DMS114 treated with DMSO at 0.1 percent for 48 hours (cell line): ENCODE results near the gene PSENEN.
"Not testable (repeated sequence)": the region's sequence is repeated elsewhere in the genome, so short reads cannot be mapped to it uniquely, and the experiment has no call there.

ENCODE experiments used
- DNase-seq: peaks from one replicate; lab custom pipeline; 2025; ENCODE audit not compliant: unreplicated experiment; lab: John Stamatoyannopoulos, UW

PSENEN gene

GRCh38 chr19:35787227-35787799 is 41.9 kb downstream of the PSENEN start:
- no peak for DNase-seq

- DNase-seq, result no peak
These were observed 42.9 kb downstream of the PSENEN start for GRCh38 chr19:35788205-35788960.

- DNase-seq, result no peak
These were observed 43.9 kb downstream of the PSENEN start for GRCh38 chr19:35789195-35789977.

GRCh38 chr19:35789978-35790944 is 44.8 kb downstream of the PSENEN start:
- DNase-seq, result no peak

GRCh38 chr19:35790981-35791813 is 45.7 kb downstream of the PSENEN start:
- no peak for DNase-seq

- DNase-seq, result no peak
These were observed 46.4 kb downstream of the PSENEN start for GRCh38 chr19:35791814-35792279.

- no peak for DNase-seq
These were observed 46.9 kb downstream of the PSENEN start for GRCh38 chr19:35792312-35792711.

- DNase-seq, result no peak
These were observed 47.4 kb downstream of the PSENEN start for GRCh38 chr19:35792888-35793287.

- no peak for DNase-seq
These were observed 48.1 kb downstream of the PSENEN start for GRCh38 chr19:35793381-35794165.

- DNase-seq, result not testable (repeated sequence)
These were observed 50.1 kb downstream of the PSENEN start for GRCh38 chr19:35795564-35795963.
